ENCODE measurements around the gene FBXW7.

Gene FBXW7

GRCh38 chr4:152283801-152284470, 252.0 kb downstream of the FBXW7 start:
- no peak for DNase-seq (ENCODE audit: low read depth in 2 of 2)

GRCh38 chr4:152281822-152282221, 254.1 kb downstream of the FBXW7 start:
- DNase-seq (ENCODE audit: low read depth in 2 of 2), result no peak

GRCh38 chr4:152281211-152281610, 254.7 kb downstream of the FBXW7 start:
- DNase-seq (ENCODE audit: low read depth in 2 of 2), result no peak

- DNase-seq (ENCODE audit: low read depth in 2 of 2), result no peak
Measured at GRCh38 chr4:152279234-152279566, 256.7 kb downstream of the FBXW7 start.

GRCh38 chr4:152278505-152279233, 257.2 kb downstream of the FBXW7 start:
- no peak for DNase-seq (ENCODE audit: low read depth in 2 of 2)

- DNase-seq (ENCODE audit: low read depth in 2 of 2), result no peak
Measured at GRCh38 chr4:152278172-152278504, 257.8 kb downstream of the FBXW7 start.

- no peak for DNase-seq (ENCODE audit: low read depth in 2 of 2)
Measured at GRCh38 chr4:152277333-152277732, 258.6 kb downstream of the FBXW7 start.

- no peak for DNase-seq (ENCODE audit: low read depth in 2 of 2)
Measured at GRCh38 chr4:152273343-152273742, 262.5 kb downstream of the FBXW7 start.

Data from stimulated activated CD4-positive, alpha-beta T cell treated with anti-CD3 and anti-CD28 coated beads, Interleukin-1b, Interleukin-23, amount 100 ng/mL, for 4 hours (primary cell).